ENCODE measurements around the gene G6PD. TPM values are rescaled to one million over a fixed set of nuclear protein-coding genes. Genes with fewer than 3 reads are reported as not detected.
"Not testable (repeated sequence)": the region's sequence is repeated elsewhere in the genome, so short reads cannot be mapped to it uniquely, and the experiment has no call there.

G6PD gene
- polyA plus RNA-seq, 4 donors = 10.5 to 23.4 (median 13.3) TPM

DNA sequence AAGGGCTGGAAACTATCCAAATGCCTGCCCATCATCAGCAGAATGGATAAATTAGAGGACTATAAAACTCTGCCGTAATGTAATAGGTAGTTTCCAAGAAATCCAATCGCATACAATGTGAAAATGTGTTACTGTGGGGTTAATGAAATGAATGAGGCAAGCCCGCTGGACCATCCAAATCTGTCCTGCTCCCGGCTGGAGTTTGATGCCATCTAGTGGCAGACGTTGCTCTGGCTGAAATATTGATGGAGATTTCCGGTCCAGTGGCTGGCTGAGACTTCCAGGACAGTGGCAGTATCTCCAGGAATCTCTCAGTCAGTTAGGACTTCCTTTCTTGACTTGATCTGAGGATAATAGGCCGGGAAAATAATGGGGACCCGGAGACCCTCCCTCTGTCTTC is 36.3 kb upstream of the G6PD start:
- H3K27ac ChIP-seq (ENCODE audit: low read depth in 1 of 3, low read length in 2 of 3); DNase-seq; H3K4me1 ChIP-seq (ENCODE audit: control insufficient read depth in 3 of 3, insufficient read depth in 2 of 3, low read depth in 1 of 3, low read length in 2 of 3); H3K4me3 ChIP-seq (ENCODE audit: low read depth in 1 of 3, low read length in 3 of 3); H3K36me3 ChIP-seq (ENCODE audit: control insufficient read depth in 3 of 3, insufficient read depth in 2 of 3, low read depth in 1 of 3, low read length in 3 of 3); H3K9me3 ChIP-seq (ENCODE audit: control insufficient read depth in 2 of 2, insufficient read depth in 1 of 2, low read depth in 1 of 2, low read length in 1 of 2); FAIRE-seq; H3K27me3 ChIP-seq (ENCODE audit: control insufficient read depth in 3 of 3, insufficient read depth in 3 of 3, low read length in 3 of 3): not testable (repeated sequence)
- no CpG with 5 or more reads among the region's 8 CpGs for WGBS, 3 donors

- DNase-seq; H3K27me3 ChIP-seq (ENCODE audit: control insufficient read depth in 3 of 3, insufficient read depth in 3 of 3, low read length in 3 of 3); H3K4me1 ChIP-seq (ENCODE audit: control insufficient read depth in 3 of 3, insufficient read depth in 2 of 3, low read depth in 1 of 3, low read length in 2 of 3); H3K27ac ChIP-seq (ENCODE audit: low read depth in 1 of 3, low read length in 2 of 3); H3K36me3 ChIP-seq (ENCODE audit: control insufficient read depth in 3 of 3, insufficient read depth in 2 of 3, low read depth in 1 of 3, low read length in 3 of 3); FAIRE-seq; H3K9me3 ChIP-seq (ENCODE audit: control insufficient read depth in 2 of 2, insufficient read depth in 1 of 2, low read depth in 1 of 2, low read length in 1 of 2); H3K4me3 ChIP-seq (ENCODE audit: low read depth in 1 of 3, low read length in 3 of 3): not testable (repeated sequence)
- no CpG with 5 or more reads among the region's 5 CpGs for WGBS, 3 donors
These were observed 28.4 kb upstream of the G6PD start for GRCh38 chrX:154575076-154575475.

GRCh38 chrX:154573061-154573460 is 26.4 kb upstream of the G6PD start:
- H3K27me3 ChIP-seq (ENCODE audit: control insufficient read depth in 3 of 3, insufficient read depth in 3 of 3, low read length in 3 of 3); H3K4me1 ChIP-seq (ENCODE audit: control insufficient read depth in 3 of 3, insufficient read depth in 2 of 3, low read depth in 1 of 3, low read length in 2 of 3); H3K36me3 ChIP-seq (ENCODE audit: control insufficient read depth in 3 of 3, insufficient read depth in 2 of 3, low read depth in 1 of 3, low read length in 3 of 3); H3K4me3 ChIP-seq (ENCODE audit: low read depth in 1 of 3, low read length in 3 of 3); FAIRE-seq; H3K9me3 ChIP-seq (ENCODE audit: control insufficient read depth in 2 of 2, insufficient read depth in 1 of 2, low read depth in 1 of 2, low read length in 1 of 2); DNase-seq; H3K27ac ChIP-seq (ENCODE audit: low read depth in 1 of 3, low read length in 2 of 3): not testable (repeated sequence)
- WGBS, 3 donors = no CpG with 5 or more reads among the region's 10 CpGs

DNA sequence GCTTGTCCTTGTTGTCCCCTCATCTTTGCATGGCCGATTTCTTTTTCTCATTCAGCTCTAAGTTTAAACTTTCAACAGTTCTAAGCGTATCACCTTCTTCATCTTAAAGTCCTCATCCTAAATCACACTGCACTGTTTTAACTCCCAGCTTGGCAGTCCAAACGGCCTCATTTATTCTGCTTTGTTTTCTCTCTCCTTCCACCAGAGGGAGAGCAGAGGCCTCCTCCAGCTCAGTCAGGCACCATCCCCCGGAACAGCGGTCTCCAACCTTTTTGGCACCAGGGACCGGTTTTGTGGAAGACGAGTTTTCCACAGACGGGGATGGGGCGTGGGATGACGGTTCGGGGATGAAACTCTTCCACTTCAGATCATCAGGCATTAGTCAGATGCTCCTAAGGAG is 23.7 kb upstream of the G6PD start:
- not testable (repeated sequence) for H3K36me3 ChIP-seq (ENCODE audit: control insufficient read depth in 3 of 3, insufficient read depth in 2 of 3, low read depth in 1 of 3, low read length in 3 of 3); H3K9me3 ChIP-seq (ENCODE audit: control insufficient read depth in 2 of 2, insufficient read depth in 1 of 2, low read depth in 1 of 2, low read length in 1 of 2); H3K4me1 ChIP-seq (ENCODE audit: control insufficient read depth in 3 of 3, insufficient read depth in 2 of 3, low read depth in 1 of 3, low read length in 2 of 3); H3K27me3 ChIP-seq (ENCODE audit: control insufficient read depth in 3 of 3, insufficient read depth in 3 of 3, low read length in 3 of 3); DNase-seq; FAIRE-seq; H3K4me3 ChIP-seq (ENCODE audit: low read depth in 1 of 3, low read length in 3 of 3); H3K27ac ChIP-seq (ENCODE audit: low read depth in 1 of 3, low read length in 2 of 3)
- no CpG with 5 or more reads among the region's 11 CpGs for WGBS, 3 donors

DNA sequence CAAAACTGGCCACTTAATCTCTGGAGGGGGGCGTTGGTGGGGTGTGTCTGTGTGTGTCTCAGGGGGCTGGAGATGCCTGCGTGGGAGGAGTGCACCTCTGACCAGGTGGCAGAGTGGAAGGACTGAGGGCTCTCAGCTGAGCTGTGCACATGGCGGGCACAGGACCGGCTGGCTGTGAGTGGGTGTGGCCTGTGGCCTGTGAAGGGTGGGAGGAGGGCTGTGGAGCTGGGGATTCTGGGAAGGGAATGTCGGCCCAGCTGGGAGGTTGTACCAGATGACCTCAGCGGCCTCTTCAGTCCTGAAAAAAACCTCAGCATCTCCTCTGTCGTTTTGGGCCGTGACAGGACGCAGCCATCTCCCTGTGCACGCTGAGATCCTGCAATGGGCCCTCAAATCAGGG is 15.6 kb upstream of the G6PD start:
- not testable (repeated sequence) for H3K4me1 ChIP-seq (ENCODE audit: control insufficient read depth in 3 of 3, insufficient read depth in 2 of 3, low read depth in 1 of 3, low read length in 2 of 3); H3K9me3 ChIP-seq (ENCODE audit: control insufficient read depth in 2 of 2, insufficient read depth in 1 of 2, low read depth in 1 of 2, low read length in 1 of 2); H3K36me3 ChIP-seq (ENCODE audit: control insufficient read depth in 3 of 3, insufficient read depth in 2 of 3, low read depth in 1 of 3, low read length in 3 of 3); H3K27me3 ChIP-seq (ENCODE audit: control insufficient read depth in 3 of 3, insufficient read depth in 3 of 3, low read length in 3 of 3); H3K27ac ChIP-seq (ENCODE audit: low read depth in 1 of 3, low read length in 2 of 3); DNase-seq; FAIRE-seq; H3K4me3 ChIP-seq (ENCODE audit: low read depth in 1 of 3, low read length in 3 of 3)
- WGBS, 3 donors = no CpG with 5 or more reads among the region's 10 CpGs

GRCh38 chrX:154560326-154560725 is 13.7 kb upstream of the G6PD start:
- H3K4me1 ChIP-seq (ENCODE audit: control insufficient read depth in 3 of 3, insufficient read depth in 2 of 3, low read depth in 1 of 3, low read length in 2 of 3); H3K9me3 ChIP-seq (ENCODE audit: control insufficient read depth in 2 of 2, insufficient read depth in 1 of 2, low read depth in 1 of 2, low read length in 1 of 2); H3K27me3 ChIP-seq (ENCODE audit: control insufficient read depth in 3 of 3, insufficient read depth in 3 of 3, low read length in 3 of 3); FAIRE-seq; H3K4me3 ChIP-seq (ENCODE audit: low read depth in 1 of 3, low read length in 3 of 3); H3K27ac ChIP-seq (ENCODE audit: low read depth in 1 of 3, low read length in 2 of 3); H3K36me3 ChIP-seq (ENCODE audit: control insufficient read depth in 3 of 3, insufficient read depth in 2 of 3, low read depth in 1 of 3, low read length in 3 of 3); DNase-seq: not testable (repeated sequence)
- WGBS, 3 donors = 74% methylated on average over 10 to 12 of the region's 31 CpGs

GRCh38 chrX:154558896-154559295 is 12.2 kb upstream of the G6PD start:
- not testable (repeated sequence) for DNase-seq

DNA sequence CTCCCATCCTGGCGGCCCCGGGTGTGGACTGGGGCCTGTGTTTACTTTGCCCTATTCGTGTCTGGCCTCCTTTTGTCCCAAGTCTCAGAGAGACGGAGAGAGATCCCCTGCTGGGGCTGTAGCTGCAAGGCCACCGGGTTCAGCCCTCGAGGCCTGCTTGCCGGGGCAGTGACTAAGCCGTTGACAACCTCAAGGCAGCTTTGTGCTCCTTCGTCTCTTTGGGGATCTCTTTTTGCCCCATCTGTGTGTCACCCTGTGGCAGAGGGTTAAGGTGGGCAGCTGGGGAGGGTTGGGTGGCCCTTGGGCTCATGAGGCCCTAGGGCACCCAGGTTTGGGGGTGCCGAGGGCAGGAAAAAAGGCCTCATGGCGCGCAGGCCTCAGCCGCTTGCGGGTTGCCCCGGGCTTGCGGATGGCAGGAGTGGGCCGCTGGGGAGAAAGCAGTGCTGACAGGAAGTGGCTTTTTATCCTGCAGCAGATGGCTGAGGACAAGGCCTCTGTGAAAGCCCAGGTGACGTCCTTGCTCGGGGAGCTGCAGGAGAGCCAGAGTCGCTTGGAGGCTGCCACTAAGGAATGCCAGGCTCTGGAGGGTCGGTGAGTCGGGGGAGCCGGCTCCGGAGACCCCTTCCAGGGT is 11.5 kb upstream of the G6PD start:
- not testable (repeated sequence) for DNase-seq; H3K27ac ChIP-seq (ENCODE audit: low read depth in 1 of 3, low read length in 2 of 3); H3K9me3 ChIP-seq (ENCODE audit: control insufficient read depth in 2 of 2, insufficient read depth in 1 of 2, low read depth in 1 of 2, low read length in 1 of 2); H3K4me3 ChIP-seq (ENCODE audit: low read depth in 1 of 3, low read length in 3 of 3); H3K4me1 ChIP-seq (ENCODE audit: control insufficient read depth in 3 of 3, insufficient read depth in 2 of 3, low read depth in 1 of 3, low read length in 2 of 3); FAIRE-seq; H3K27me3 ChIP-seq (ENCODE audit: control insufficient read depth in 3 of 3, insufficient read depth in 3 of 3, low read length in 3 of 3)
- peaks cover 0 to 15% (median 1%) of the 10 kb centered on the region in 3 donors for H3K36me3 ChIP-seq (ENCODE audit: control insufficient read depth in 3 of 3, insufficient read depth in 2 of 3, low read depth in 1 of 3, low read length in 3 of 3)
- 79 to 97% (median 90%) methylated on average over 3 to 5 of the region's 24 CpGs for WGBS, 3 donors

More at GRCh38 chrX:154558896-154559295, 12.2 kb upstream of the G6PD start:
- WGBS, 3 donors = 95% methylated on average over 7 to 9 of the region's 21 CpGs; no CpG with 5 or more reads in 1 of the 3 donors
- not testable (repeated sequence) for H3K27ac ChIP-seq (ENCODE audit: low read depth in 1 of 3, low read length in 2 of 3); FAIRE-seq; H3K36me3 ChIP-seq (ENCODE audit: control insufficient read depth in 3 of 3, insufficient read depth in 2 of 3, low read depth in 1 of 3, low read length in 3 of 3); H3K4me1 ChIP-seq (ENCODE audit: control insufficient read depth in 3 of 3, insufficient read depth in 2 of 3, low read depth in 1 of 3, low read length in 2 of 3); H3K9me3 ChIP-seq (ENCODE audit: control insufficient read depth in 2 of 2, insufficient read depth in 1 of 2, low read depth in 1 of 2, low read length in 1 of 2); H3K27me3 ChIP-seq (ENCODE audit: control insufficient read depth in 3 of 3, insufficient read depth in 3 of 3, low read length in 3 of 3); H3K4me3 ChIP-seq (ENCODE audit: low read depth in 1 of 3, low read length in 3 of 3)
